ENCODE results near the gene DCAF10. TPM values are rescaled to one million over a fixed set of nuclear protein-coding genes. Genes with fewer than 3 reads are reported as not detected.
"Not testable (repeated sequence)": the region's sequence is repeated elsewhere in the genome, so short reads cannot be mapped to it uniquely, and the experiment has no call there.

DCAF10 gene
- total RNA-seq, 2 experiments from 2014 or later = 7.2 to 7.5 TPM

- DNase-seq (no peak), ATAC-seq (ENCODE audit: poor library complexity) (no peak)
- H3K27ac ChIP-seq (ENCODE audit: low read depth in 1 of 2, low read length in 2 of 2) = no peak overlapping the region
- no peaks in the 10 kb centered on the region for H3K4me1 ChIP-seq (ENCODE audit: insufficient read depth, low read length)
- TF ChIP-seq, protein P1, sequence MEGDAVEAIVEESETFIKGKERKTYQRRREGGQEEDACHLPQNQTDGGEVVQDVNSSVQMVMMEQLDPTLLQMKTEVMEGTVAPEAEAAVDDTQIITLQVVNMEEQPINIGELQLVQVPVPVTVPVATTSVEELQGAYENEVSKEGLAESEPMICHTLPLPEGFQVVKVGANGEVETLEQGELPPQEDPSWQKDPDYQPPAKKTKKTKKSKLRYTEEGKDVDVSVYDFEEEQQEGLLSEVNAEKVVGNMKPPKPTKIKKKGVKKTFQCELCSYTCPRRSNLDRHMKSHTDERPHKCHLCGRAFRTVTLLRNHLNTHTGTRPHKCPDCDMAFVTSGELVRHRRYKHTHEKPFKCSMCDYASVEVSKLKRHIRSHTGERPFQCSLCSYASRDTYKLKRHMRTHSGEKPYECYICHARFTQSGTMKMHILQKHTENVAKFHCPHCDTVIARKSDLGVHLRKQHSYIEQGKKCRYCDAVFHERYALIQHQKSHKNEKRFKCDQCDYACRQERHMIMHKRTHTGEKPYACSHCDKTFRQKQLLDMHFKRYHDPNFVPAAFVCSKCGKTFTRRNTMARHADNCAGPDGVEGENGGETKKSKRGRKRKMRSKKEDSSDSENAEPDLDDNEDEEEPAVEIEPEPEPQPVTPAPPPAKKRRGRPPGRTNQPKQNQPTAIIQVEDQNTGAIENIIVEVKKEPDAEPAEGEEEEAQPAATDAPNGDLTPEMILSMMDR (IDR thresholded peaks at IDR 0.05) = no peak
- intact Hi-C loops (cut with DNase I, micrococcal nuclease) = no loop called here
- Mint-ChIP-seq H3K27me3 (no peaks in the 10 kb centered on the region), H3K4me3 (no peak overlapping the region), H3K4me1 (ENCODE audit: low read depth) (peaks cover 14% of the 10 kb centered on the region), H3K9me3 (no peaks in the 10 kb centered on the region), H3K36me3 (ENCODE audit: low read depth) (peaks cover 42% of the 10 kb centered on the region), H3K27ac (no peak overlapping the region)
- H3K27me3 ChIP-seq (ENCODE audit: control insufficient read depth in 1 of 2, insufficient read depth in 2 of 2, low read length in 2 of 2) = no peaks in the 10 kb centered on the region
- H3K9me3 ChIP-seq (ENCODE audit: control insufficient read depth in 1 of 2, insufficient read depth in 1 of 2, low read length in 2 of 2) = no peaks in the 10 kb centered on the region
- ChIA-PET CTCF (interaction anchor here (0.7 kb wide), 1 partner anchor 18 kb away, joined by 3 read pairs; no protein-coding TSS in a partner anchor), POLR2A (interaction anchor here (0.6 kb wide), 1 partner anchor 23 kb away, joined by 4 read pairs; no protein-coding TSS in a partner anchor)
- no peak overlapping the region for H3K4me3 ChIP-seq (ENCODE audit: low read length)
- H3K36me3 ChIP-seq (ENCODE audit: insufficient read depth, low read length) = peaks cover 10% of the 10 kb centered on the region
These were observed 40.0 kb upstream of the DCAF10 start for GRCh38 chr9:37760416-37761161.

DNA sequence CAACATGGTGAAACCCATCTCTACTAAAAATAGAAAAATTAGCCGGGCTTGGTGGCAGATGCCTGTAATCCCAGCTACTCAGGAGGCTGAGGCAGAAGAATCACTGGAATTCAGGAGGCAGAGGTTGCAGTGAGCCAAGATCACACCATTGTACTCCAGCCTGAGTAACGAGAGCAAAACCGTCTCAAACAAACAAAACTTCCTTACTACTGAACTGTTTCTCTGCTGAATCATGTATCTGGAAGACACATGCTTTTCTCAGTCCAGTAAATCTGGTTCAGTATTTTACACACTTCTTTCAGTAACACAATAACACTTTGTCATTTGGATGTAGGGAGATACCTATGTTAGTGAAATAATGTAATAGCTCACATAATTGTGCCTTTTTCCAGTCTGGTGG is 39.1 kb upstream of the DCAF10 start:
- TF ChIP-seq, protein P1 (IDR thresholded peaks at IDR 0.05) = no peak
- Histone ChIP-seq H3K4me3 (ENCODE audit: low read length) (no peak overlapping the region), H3K4me1 (ENCODE audit: insufficient read depth, low read length) (no peaks in the 10 kb centered on the region), H3K27ac (ENCODE audit: low read depth in 1 of 2, low read length in 2 of 2) (no peak overlapping the region), H3K27me3 (ENCODE audit: control insufficient read depth in 1 of 2, insufficient read depth in 2 of 2, low read length in 2 of 2) (no peaks in the 10 kb centered on the region), H3K36me3 (ENCODE audit: insufficient read depth, low read length) (peaks cover 10% of the 10 kb centered on the region), H3K9me3 (ENCODE audit: control insufficient read depth in 1 of 2, insufficient read depth in 1 of 2, low read length in 2 of 2) (no peaks in the 10 kb centered on the region)
- ATAC-seq (ENCODE audit: poor library complexity) = no peak
- ChIA-PET POLR2A (no interaction called here), CTCF (no interaction called here)
- Mint-ChIP-seq H3K36me3 (ENCODE audit: low read depth) (peaks cover 47% of the 10 kb centered on the region), H3K9me3 (no peaks in the 10 kb centered on the region), H3K27ac (no peak overlapping the region), H3K27me3 (no peaks in the 10 kb centered on the region), H3K4me1 (ENCODE audit: low read depth) (peaks cover 12% of the 10 kb centered on the region), H3K4me3 (no peak overlapping the region)
- intact Hi-C loops (cut with DNase I, micrococcal nuclease) = no loop called here
- DNase-seq = no peak

DNA sequence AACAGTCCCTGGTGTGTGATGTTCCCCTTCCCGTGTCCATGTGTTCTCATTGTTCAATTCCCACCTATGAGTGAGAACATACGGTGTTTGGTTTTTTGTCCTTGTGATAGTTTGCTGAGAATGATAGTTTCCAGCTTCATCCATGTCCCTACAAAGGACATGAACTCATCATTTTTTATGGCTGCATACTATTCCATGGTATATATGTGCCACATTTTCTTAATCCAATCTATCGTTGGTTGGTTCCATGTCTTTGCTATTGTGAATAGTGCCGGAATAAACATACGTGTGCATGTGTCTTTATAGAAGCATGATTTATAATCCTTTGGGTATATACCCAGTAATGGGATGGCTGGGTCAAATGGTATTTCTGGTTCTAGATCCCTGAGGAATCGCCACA is 35.3 kb upstream of the DCAF10 start:
- H3K4me1 ChIP-seq (ENCODE audit: insufficient read depth, low read length); DNase-seq; H3K27me3 ChIP-seq (ENCODE audit: control insufficient read depth in 1 of 2, insufficient read depth in 2 of 2, low read length in 2 of 2); ATAC-seq (ENCODE audit: poor library complexity); H3K9me3 Mint-ChIP-seq; H3K9me3 ChIP-seq (ENCODE audit: control insufficient read depth in 1 of 2, insufficient read depth in 1 of 2, low read length in 2 of 2); CTCF ChIA-PET; H3K27me3 Mint-ChIP-seq; H3K4me1 Mint-ChIP-seq (ENCODE audit: low read depth); H3K4me3 ChIP-seq (ENCODE audit: low read length); H3K27ac ChIP-seq (ENCODE audit: low read depth in 1 of 2, low read length in 2 of 2); intact Hi-C loops (cut with DNase I, micrococcal nuclease); POLR2A ChIA-PET; H3K27ac Mint-ChIP-seq; H3K4me3 Mint-ChIP-seq: not testable (repeated sequence)
- peaks cover 30% of the 10 kb centered on the region for H3K36me3 ChIP-seq (ENCODE audit: insufficient read depth, low read length)
- H3K36me3 Mint-ChIP-seq (ENCODE audit: low read depth) = peaks cover 74% of the 10 kb centered on the region

DNA sequence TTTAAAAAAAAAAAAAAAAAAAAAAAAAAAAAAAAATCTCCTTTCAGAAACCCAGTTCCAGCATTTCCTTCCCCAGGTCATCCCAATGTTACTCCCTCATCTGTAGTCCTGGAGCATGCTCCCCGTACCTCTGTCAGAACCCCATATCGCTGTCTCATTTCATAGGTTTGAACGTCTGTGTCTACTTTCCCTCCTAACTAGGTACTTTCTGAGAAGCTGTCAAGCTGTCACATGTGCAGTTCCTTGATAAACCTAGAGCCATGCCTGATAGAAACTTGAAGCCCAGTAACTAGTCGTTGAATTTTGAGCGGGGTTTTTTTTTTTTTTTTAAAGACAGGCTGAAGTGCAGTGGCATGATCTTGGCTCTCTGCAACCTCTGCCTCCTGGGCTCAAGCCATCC is 31.3 kb upstream of the DCAF10 start:
- Mint-ChIP-seq H3K27me3 (no peaks in the 10 kb centered on the region), H3K36me3 (ENCODE audit: low read depth) (peaks cover 75% of the 10 kb centered on the region), H3K9me3 (no peaks in the 10 kb centered on the region), H3K4me3 (no peak overlapping the region), H3K27ac (no peak overlapping the region), H3K4me1 (ENCODE audit: low read depth) (no peaks in the 10 kb centered on the region)
- Histone ChIP-seq H3K27me3 (ENCODE audit: control insufficient read depth in 1 of 2, insufficient read depth in 2 of 2, low read length in 2 of 2) (no peaks in the 10 kb centered on the region), H3K9me3 (ENCODE audit: control insufficient read depth in 1 of 2, insufficient read depth in 1 of 2, low read length in 2 of 2) (no peaks in the 10 kb centered on the region), H3K36me3 (ENCODE audit: insufficient read depth, low read length) (peaks cover 59% of the 10 kb centered on the region), H3K4me3 (ENCODE audit: low read length) (no peak overlapping the region), H3K27ac (ENCODE audit: low read depth in 1 of 2, low read length in 2 of 2) (no peak overlapping the region), H3K4me1 (ENCODE audit: insufficient read depth, low read length) (no peaks in the 10 kb centered on the region)
- ATAC-seq (ENCODE audit: poor library complexity) (no peak), DNase-seq (no peak)
- CTCF ChIA-PET = no interaction called here
- TF ChIP-seq, protein P1 (IDR thresholded peaks at IDR 0.05) = no peak
- intact Hi-C loops (cut with DNase I, micrococcal nuclease) = no loop called here
- POLR2A ChIA-PET = no interaction called here
